Left lung (tissue), 10 donors: ENCODE results near the gene HS3ST3A1. TPM values are rescaled to one million over a fixed set of nuclear protein-coding genes. Genes with fewer than 3 reads are reported as not detected.

ENCODE experiments used
- ATAC-seq: fragments of 200-7000 bp; cut with Tn5 transposase; one replicate; pipeline ENCODE4 v1.9.1; 2020; ENCODE audit warnings: moderate library complexity
- DNase-seq, 4 donors: peaks; one replicate each; pipeline ENCODE4 v3.0.0-alpha.2; 2013 to 2020
- H3K27ac ChIP-seq, 2 donors: fragments of 200-600 bp; sonication (generic) in 1 of 2; one replicate each; pipeline versions ENCODE4 v1.5.0 to v1.8.0; 2020 to 2021
- H3K27me3 ChIP-seq, 2 donors: fragments of 200-600 bp; sonication (generic) in 1 of 2; one replicate each; pipeline versions ENCODE4 v1.5.0 to v1.8.0; 2020 to 2021
- H3K36me3 ChIP-seq, 2 donors: fragments of 200-600 bp; sonication (generic) in 1 of 2; one replicate each; pipeline versions ENCODE4 v1.5.0 to v1.8.0; 2020 to 2021
- H3K4me1 ChIP-seq, 2 donors: fragments of 200-600 bp; one replicate each; pipeline ENCODE4 v1.8.0; 2021
- H3K4me3 ChIP-seq, 2 donors: fragments of 200-600 bp; sonication (generic) in 1 of 2; one replicate each; pipeline versions ENCODE4 v1.5.0 to v1.8.0; 2020 to 2021; ENCODE audit warnings: mild to moderate bottlenecking in 1 of 2
- H3K9me3 ChIP-seq, 2 donors: fragments of 200-600 bp; sonication (generic) in 1 of 2; one replicate each; pipeline versions ENCODE4 v1.5.0 to v1.8.0; 2020 to 2021
- intact Hi-C, 2 donors: fragments of 100-400 bp; cut with DNase I; formaldehyde crosslinking; loops; one replicate each; pipeline versions ENCODE4 v1.11.2 to v1.14.2; 2022
- polyA plus RNA-seq, 6 donors: library from polyadenylated mRNA; unstranded; fragments of 120-200 nt; gene quantifications; one replicate each; pipeline ENCODE4 v1.2.1, GENCODE V29; 2013; ENCODE audit not compliant: insufficient read length in 6 of 6
- total RNA-seq, 2 donors: library from RNA; stranded (reverse); fragmentation: NEBNext Ultra II Directional; extraction: Animal tissue kit (Norgen Biotek cat#: 25700); gene quantifications; one replicate each; pipeline ENCODE4 v1.2.1, GENCODE V29; 2021
- TF ChIP-seq, protein P1 (sequence below), 2 donors: fragments of 200-600 bp; sonication (generic) in 1 of 2; IDR thresholded peaks; one replicate each; pipeline versions ENCODE4 v1.5.0 to v1.8.0; 2021; ENCODE audit warnings: antibody characterized with exemption in 2 of 2
- donor health status: DM: no; HTN: yes; CAD: no.
- donor health status: DM: no; HTN: no; CAD: no.

HS3ST3A1 gene
- total and polyA plus RNA-seq, 8 donors, result 2.7 to 9.5 (median 4.5) TPM

DNA sequence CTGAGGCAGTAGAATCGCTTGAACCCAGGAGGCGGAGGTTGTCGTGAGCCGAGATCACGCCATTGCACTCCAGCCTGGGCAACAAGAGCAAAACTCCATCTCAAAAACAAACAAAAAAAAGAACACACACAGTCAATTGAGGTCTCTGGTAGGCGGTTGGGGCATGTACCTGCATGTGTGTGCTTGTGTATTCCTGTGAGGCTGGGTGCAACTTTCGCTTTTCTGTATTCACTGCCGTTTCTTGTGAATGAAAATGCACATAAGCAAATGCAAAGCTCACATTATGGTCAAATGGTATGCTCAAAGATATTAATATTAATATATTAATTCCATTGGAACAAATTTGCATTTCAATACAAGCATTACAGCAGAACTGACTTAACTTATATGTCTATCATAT lies 20.9 kb downstream of the HS3ST3A1 start:
- no peak for ATAC-seq

DNA sequence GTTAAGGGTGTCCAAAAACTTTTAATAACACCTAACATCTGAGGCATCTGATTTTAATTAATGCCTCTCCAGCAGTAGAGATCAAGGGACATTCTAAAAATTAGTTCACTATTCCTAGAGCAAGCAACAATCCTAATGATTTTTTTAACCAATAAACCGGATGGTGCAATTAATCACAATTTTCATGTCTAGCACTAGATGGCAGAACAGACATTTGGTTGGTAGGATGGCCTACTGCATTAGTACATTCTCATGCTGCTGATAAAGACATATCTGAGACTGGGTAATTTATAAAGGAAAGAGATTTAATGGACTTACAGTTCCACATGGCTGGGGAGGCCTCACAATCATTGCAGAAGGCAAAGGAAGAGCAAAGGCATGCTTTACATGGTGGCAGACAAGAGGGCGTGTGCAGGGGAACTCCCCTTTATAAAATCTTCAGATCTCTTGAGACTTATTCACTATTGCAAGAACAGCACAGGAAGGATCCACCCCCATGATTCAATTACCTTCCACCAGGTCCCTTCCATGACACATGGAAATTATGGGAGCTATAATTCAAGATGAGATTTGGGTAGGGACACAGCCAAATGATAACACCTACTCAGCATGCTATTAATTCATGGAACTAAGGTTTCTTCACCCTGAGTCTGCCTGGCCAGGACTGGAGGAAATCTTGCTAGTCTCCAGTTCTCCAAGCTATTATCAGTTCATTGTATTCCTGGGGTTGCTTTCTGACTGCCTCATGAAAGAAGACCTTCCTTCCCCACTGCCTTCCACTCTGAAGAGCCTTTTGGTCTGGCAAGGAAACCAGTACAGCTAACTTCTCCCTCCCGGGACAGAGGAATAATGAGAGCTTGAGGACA lies 24.8 kb downstream of the HS3ST3A1 start:
- Histone ChIP-seq H3K27me3 (no peaks in the 10 kb centered on the region), H3K27ac (no peak overlapping the region), H3K4me3 (no peak overlapping the region), H3K36me3 (no peaks in the 10 kb centered on the region), H3K4me1 (no peaks in the 10 kb centered on the region), H3K9me3 (peaks cover 0 to 2% of the 10 kb centered on the region in 2 donors)
- TF ChIP-seq, protein P1, sequence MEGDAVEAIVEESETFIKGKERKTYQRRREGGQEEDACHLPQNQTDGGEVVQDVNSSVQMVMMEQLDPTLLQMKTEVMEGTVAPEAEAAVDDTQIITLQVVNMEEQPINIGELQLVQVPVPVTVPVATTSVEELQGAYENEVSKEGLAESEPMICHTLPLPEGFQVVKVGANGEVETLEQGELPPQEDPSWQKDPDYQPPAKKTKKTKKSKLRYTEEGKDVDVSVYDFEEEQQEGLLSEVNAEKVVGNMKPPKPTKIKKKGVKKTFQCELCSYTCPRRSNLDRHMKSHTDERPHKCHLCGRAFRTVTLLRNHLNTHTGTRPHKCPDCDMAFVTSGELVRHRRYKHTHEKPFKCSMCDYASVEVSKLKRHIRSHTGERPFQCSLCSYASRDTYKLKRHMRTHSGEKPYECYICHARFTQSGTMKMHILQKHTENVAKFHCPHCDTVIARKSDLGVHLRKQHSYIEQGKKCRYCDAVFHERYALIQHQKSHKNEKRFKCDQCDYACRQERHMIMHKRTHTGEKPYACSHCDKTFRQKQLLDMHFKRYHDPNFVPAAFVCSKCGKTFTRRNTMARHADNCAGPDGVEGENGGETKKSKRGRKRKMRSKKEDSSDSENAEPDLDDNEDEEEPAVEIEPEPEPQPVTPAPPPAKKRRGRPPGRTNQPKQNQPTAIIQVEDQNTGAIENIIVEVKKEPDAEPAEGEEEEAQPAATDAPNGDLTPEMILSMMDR (IDR thresholded peaks at IDR 0.05), result no peak
- intact Hi-C loops, result no loop called here
- ATAC-seq (no peak), DNase-seq (no peak)

More for the DNA sequence above, 20.9 kb downstream of the HS3ST3A1 start:
- no peaks in the 10 kb centered on the region for H3K27me3 ChIP-seq
- TF ChIP-seq, protein P1 (IDR thresholded peaks at IDR 0.05), result no peak
- H3K36me3 ChIP-seq, result no peaks in the 10 kb centered on the region
- H3K27ac ChIP-seq, result no peak overlapping the region
- intact Hi-C loops, result loop anchor here in 1 of 2 donors (10.0 kb wide), 1 partner anchor 344 kb away; no protein-coding TSS in a partner anchor
- H3K4me1 ChIP-seq, result peaks cover 0 to 2% of the 10 kb centered on the region in 2 donors
- peaks cover 0 to 2% of the 10 kb centered on the region in 2 donors for H3K9me3 ChIP-seq
- no peak for DNase-seq
- H3K4me3 ChIP-seq, result no peak overlapping the region

DNA sequence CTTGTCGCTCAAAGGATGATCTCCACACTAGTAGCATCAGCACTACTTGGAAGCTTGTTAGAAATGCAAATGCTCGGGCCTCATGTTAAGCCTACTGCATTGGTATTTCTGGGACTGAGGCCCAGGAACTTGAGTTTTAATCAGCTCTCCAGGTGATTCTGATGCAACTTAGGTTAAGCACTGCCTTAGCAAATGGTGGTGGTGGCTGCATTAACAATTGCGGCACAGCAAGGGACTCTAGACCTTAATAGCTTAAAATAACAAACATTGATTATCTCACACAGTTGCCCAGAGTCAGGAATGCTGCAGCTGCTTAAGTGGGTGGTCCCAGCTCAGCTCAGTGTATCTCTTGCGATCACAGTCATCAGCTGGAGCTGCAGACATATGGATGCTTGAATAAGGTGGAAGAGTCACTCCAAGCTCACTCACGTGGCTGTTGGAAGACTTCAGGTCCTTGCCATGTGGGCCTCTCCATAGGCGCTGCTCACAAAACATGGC lies 25.8 kb downstream of the HS3ST3A1 start:
- TF ChIP-seq, protein P1 (IDR thresholded peaks at IDR 0.05), result no peak
- ATAC-seq (no peak), DNase-seq (no peak)
- H3K27me3 ChIP-seq, result peaks cover 0 to 5% of the 10 kb centered on the region in 2 donors
- no peak overlapping the region for H3K4me3 ChIP-seq
- no peak overlapping the region for H3K27ac ChIP-seq
- no peaks in the 10 kb centered on the region for H3K36me3 ChIP-seq
- peaks cover 0 to 2% of the 10 kb centered on the region in 2 donors for H3K9me3 ChIP-seq
- intact Hi-C loops, result no loop called here
- no peaks in the 10 kb centered on the region for H3K4me1 ChIP-seq

DNA sequence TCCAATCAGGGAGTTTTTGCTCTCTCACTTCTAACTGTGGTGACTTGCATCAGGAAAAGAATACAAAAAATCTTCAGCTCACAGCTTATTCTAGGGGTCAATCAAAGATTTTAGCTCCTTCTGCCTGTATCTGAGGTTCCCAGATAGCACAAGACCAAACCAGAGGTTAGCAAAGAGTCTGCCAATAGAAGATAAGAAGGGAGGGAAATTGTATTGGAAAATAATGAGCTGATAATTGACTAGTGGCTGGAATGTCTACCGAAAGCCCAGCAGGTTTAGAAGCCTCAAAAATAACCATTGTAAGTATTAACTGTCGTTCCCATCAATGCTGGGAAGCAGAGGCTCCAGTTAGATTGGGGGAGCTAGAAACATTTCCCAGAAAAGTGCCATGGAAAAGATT lies 26.3 kb downstream of the HS3ST3A1 start:
- Histone ChIP-seq H3K4me3 (no peak overlapping the region), H3K36me3 (no peaks in the 10 kb centered on the region), H3K4me1 (no peaks in the 10 kb centered on the region), H3K27me3 (peaks cover 0 to 5% of the 10 kb centered on the region in 2 donors), H3K27ac (no peak overlapping the region), H3K9me3 (peaks cover 0 to 2% of the 10 kb centered on the region in 2 donors)
- DNase-seq (no peak), ATAC-seq (no peak)
- TF ChIP-seq, protein P1 (IDR thresholded peaks at IDR 0.05), result no peak
- intact Hi-C loops, result no loop called here

DNA sequence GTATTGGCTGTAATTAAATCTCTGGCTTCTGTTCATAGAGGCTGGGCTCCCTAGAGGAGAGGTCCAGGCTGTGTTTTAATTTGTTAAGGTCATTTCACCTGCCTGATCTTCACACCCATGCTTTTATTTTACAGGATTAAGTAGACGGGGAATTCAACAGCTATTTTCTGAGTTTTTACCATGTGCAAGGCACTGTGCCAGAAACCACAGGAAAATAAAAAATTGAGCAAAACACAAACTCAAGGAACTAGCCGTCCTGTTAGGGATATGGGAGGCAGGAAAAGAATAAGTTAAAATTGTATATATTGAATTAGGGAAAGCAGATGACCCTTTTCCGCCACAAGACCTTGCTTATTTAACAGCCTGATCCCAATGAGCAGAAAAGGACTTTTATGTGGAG lies 29.1 kb downstream of the HS3ST3A1 start:
- Histone ChIP-seq H3K36me3 (no peaks in the 10 kb centered on the region), H3K9me3 (peaks cover 0 to 6% of the 10 kb centered on the region in 2 donors), H3K4me3 (no peak overlapping the region), H3K4me1 (no peaks in the 10 kb centered on the region), H3K27ac (no peak overlapping the region), H3K27me3 (peaks cover 0 to 5% of the 10 kb centered on the region in 2 donors)
- no peak for DNase-seq
- TF ChIP-seq, protein P1 (IDR thresholded peaks at IDR 0.05), result no peak
- intact Hi-C loops, result no loop called here
- ATAC-seq, result no peak
